PC-9 (cell line): Measurements from ENCODE around the gene S100A6.

Source experiments
- EZH2 ChIP-seq: fragments of 200-600 bp; sonication (generic); IDR thresholded peaks from 2 replicates; pipeline ENCODE4 v1.8.0; 2017; ENCODE audit warnings: antibody characterized with exemption, low read depth
- TF ChIP-seq, protein P1 (sequence below): fragments of 200-600 bp; sonication (generic); conservative IDR thresholded peaks from 2 replicates; pipeline ENCODE4 v1.6.1; 2017; ENCODE audit warnings: mixed run types, antibody characterized with exemption, mild to moderate bottlenecking, moderate library complexity

DNA sequence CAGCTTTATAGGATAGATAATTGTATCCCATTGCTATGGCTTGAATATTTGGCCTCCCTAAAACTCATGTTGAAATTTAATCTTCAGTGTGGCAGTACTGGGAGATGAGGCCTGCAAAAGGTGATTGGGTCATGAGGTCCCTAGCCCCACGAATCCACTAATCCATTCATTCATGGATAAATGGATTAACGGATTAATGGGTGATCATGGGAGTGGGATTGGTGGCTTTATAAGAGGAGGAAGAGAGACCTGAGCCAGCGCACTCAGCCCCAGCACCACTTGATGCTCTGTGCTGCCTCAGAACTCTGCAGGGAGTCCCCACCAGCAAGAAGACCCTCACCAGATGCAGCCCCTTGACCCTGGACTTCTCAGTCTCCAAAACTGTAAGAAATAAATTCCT is 32.0 kb downstream of the S100A6 start:
- TF ChIP-seq, protein P1, sequence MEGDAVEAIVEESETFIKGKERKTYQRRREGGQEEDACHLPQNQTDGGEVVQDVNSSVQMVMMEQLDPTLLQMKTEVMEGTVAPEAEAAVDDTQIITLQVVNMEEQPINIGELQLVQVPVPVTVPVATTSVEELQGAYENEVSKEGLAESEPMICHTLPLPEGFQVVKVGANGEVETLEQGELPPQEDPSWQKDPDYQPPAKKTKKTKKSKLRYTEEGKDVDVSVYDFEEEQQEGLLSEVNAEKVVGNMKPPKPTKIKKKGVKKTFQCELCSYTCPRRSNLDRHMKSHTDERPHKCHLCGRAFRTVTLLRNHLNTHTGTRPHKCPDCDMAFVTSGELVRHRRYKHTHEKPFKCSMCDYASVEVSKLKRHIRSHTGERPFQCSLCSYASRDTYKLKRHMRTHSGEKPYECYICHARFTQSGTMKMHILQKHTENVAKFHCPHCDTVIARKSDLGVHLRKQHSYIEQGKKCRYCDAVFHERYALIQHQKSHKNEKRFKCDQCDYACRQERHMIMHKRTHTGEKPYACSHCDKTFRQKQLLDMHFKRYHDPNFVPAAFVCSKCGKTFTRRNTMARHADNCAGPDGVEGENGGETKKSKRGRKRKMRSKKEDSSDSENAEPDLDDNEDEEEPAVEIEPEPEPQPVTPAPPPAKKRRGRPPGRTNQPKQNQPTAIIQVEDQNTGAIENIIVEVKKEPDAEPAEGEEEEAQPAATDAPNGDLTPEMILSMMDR: no peak
- no peak for TF ChIP-seq EZH2
